Right cardiac atrium (tissue), 5 donors: ENCODE data around the gene CBARP. TPM values are rescaled to one million over a fixed set of nuclear protein-coding genes. Genes with fewer than 3 reads are reported as not detected.

Experiments used
- ATAC-seq, 2 donors: fragments of 200-7000 bp; cut with Tn5 transposase; one replicate each; pipeline versions ENCODE4 v1.8.0 to v1.9.1; 2020; ENCODE audit warnings: moderate library complexity in 2 of 2, mild to moderate bottlenecking in 1 of 2
- DNase-seq, 3 donors: peaks; one replicate each; pipeline ENCODE4 v3.0.0-alpha.2; 2020
- H3K27ac ChIP-seq: one replicate; pipeline ENCODE4 v1.5.1; 2013; ENCODE audit warnings: mild to moderate bottlenecking, low read length, control low read depth, moderate library complexity
- H3K27me3 ChIP-seq: one replicate; pipeline ENCODE4 v1.6.1; 2013; ENCODE audit not compliant: control insufficient read depth, insufficient read depth
- H3K4me1 ChIP-seq: one replicate; pipeline ENCODE4 v1.6.1; 2013; ENCODE audit warnings: low read length; ENCODE audit not compliant: control insufficient read depth, insufficient read depth
- H3K4me3 ChIP-seq: one replicate; pipeline ENCODE4 v1.5.1; 2013; ENCODE audit warnings: low read length, control low read depth
- H3K9me3 ChIP-seq: one replicate; pipeline ENCODE4 v1.6.1; 2013; ENCODE audit warnings: low read length; ENCODE audit not compliant: control insufficient read depth
- WGBS: extraction: QIAGEN DNeasy Blood & Tissue Kit; methylation state at CpG from one replicate; pipeline ENCODE4 v1.1.7; 2013; 5-methylcytosine and 5-hydroxymethylcytosine counted together
- intact Hi-C, 4 donors: fragments of 100-400 bp; cut with DNase I; formaldehyde crosslinking; loops; one replicate each; pipeline versions ENCODE4 v1.11.0 to v1.14.0; 2022 to 2023
- polyA plus RNA-seq: library from polyadenylated mRNA; stranded (reverse); fragments of 200-250 nt; gene quantifications from one replicate; pipeline ENCODE4 v1.2.3, GENCODE V29; 2013
- total RNA-seq, 4 donors: library from RNA; stranded (reverse); fragmentation: NEBNext Ultra II Directional; extraction: Animal tissue kit (Norgen Biotek cat#: 25700); gene quantifications; one replicate each; pipeline ENCODE4 v1.2.1, GENCODE V29; 2021
- donor health status: healthy with polysubstance abuse.
- donor health status: DM: no; HTN: yes; CAD: no.
- donor health status: DM: no; HTN: no; CAD: no.
- donor health status: DM: no; HTN: yes; CAD: no; lungs with severe emphysema.
- donor health status: DM: yes; HTN: yes; CAD: no.

Gene CBARP
- total and polyA plus RNA-seq, 5 donors = 0.89 to 2.2 (median 1.2) TPM

- Histone ChIP-seq H3K4me3 (no peak overlapping the region), H3K9me3 (no peaks in the 10 kb centered on the region), H3K27ac (peak overlapping the region; percentile 40), H3K27me3 (no peaks in the 10 kb centered on the region), H3K4me1 (peaks cover 12% of the 10 kb centered on the region)
- ATAC-seq (no peak), DNase-seq (peak in 2 of 3 donors; percentile 76 to 77)
- 48% methylated on average over 40 of the region's 40 CpGs for WGBS
- intact Hi-C loops = no loop called here
These were observed 30.6 kb upstream of the CBARP start for GRCh38 chr19:1268226-1269064.

GRCh38 chr19:1267477-1268225, 29.8 kb upstream of the CBARP start:
- ATAC-seq (no peak), DNase-seq (peak; percentile 52 to 77 (median 69))
- intact Hi-C loops = loop anchor here in 2 of 4 donors (2.0 kb wide), 1 partner anchor 23 kb away; no protein-coding TSS in a partner anchor
- no peak overlapping the region for H3K4me3 ChIP-seq
- H3K4me1 ChIP-seq = peaks cover 11% of the 10 kb centered on the region
- H3K9me3 ChIP-seq = no peaks in the 10 kb centered on the region
- no peak overlapping the region for H3K27ac ChIP-seq
- no peaks in the 10 kb centered on the region for H3K27me3 ChIP-seq
- 28% methylated on average over 35 of the region's 35 CpGs for WGBS

GRCh38 chr19:1266916-1267476, 29.2 kb upstream of the CBARP start:
- intact Hi-C loops = loop anchor here in 2 of 4 donors (2.0 kb wide), 1 partner anchor 22 kb away; no protein-coding TSS in a partner anchor
- Histone ChIP-seq H3K27me3 (no peaks in the 10 kb centered on the region), H3K4me1 (peaks cover 13% of the 10 kb centered on the region), H3K27ac (peak overlapping the region; percentile 84), H3K9me3 (no peaks in the 10 kb centered on the region), H3K4me3 (peak overlapping the region; percentile 24)
- DNase-seq (peak; percentile 75 to 94 (median 91)), ATAC-seq (peak; percentile 13 to 19)
- 1% methylated on average over 59 of the region's 59 CpGs for WGBS

GRCh38 chr19:1266129-1266915, 28.5 kb upstream of the CBARP start:
- peak; percentile 93 to 96 (median 95) for DNase-seq
- peaks cover 18% of the 10 kb centered on the region for H3K4me1 ChIP-seq
- intact Hi-C loops = loop anchor here in 2 of 4 donors (2.0 kb wide), 1 partner anchor 22 kb away; no protein-coding TSS in a partner anchor

GRCh38 chr19:1265615-1266128, 27.9 kb upstream of the CBARP start:
- WGBS = 18% methylated on average over 28 of the region's 28 CpGs
- peak; percentile 88 to 91 (median 89) for DNase-seq
- H3K4me1 ChIP-seq = peaks cover 13% of the 10 kb centered on the region

More at GRCh38 chr19:1266129-1266915, 28.5 kb upstream of the CBARP start:
- Histone ChIP-seq H3K27me3 (no peaks in the 10 kb centered on the region), H3K27ac (peak overlapping the region; percentile 84), H3K9me3 (no peaks in the 10 kb centered on the region), H3K4me3 (peak overlapping the region; percentile 24)
- WGBS = 3% methylated on average over 84 of the region's 84 CpGs
- ATAC-seq = peak; percentile 54 to 69

GRCh38 chr19:1264801-1265614, 27.2 kb upstream of the CBARP start:
- Histone ChIP-seq H3K27ac (peak overlapping the region; percentile 10), H3K4me3 (no peak overlapping the region), H3K4me1 (peaks cover 10% of the 10 kb centered on the region), H3K9me3 (no peaks in the 10 kb centered on the region), H3K27me3 (no peaks in the 10 kb centered on the region)
- intact Hi-C loops = no loop called here
- ATAC-seq (peak in 1 of 2 donors; percentile 12), DNase-seq (peak; percentile 83 to 87 (median 87))
- 69% methylated on average over 26 of the region's 26 CpGs for WGBS

More at GRCh38 chr19:1265615-1266128, 27.9 kb upstream of the CBARP start:
- ATAC-seq = peak; percentile 1 to 25
- H3K27me3 ChIP-seq = no peaks in the 10 kb centered on the region
- H3K4me3 ChIP-seq = no peak overlapping the region
- no peaks in the 10 kb centered on the region for H3K9me3 ChIP-seq
- H3K27ac ChIP-seq = peak overlapping the region; percentile 84
- intact Hi-C loops = loop anchor here in 2 of 4 donors (2.0 kb wide), 1 partner anchor 21 kb away; no protein-coding TSS in a partner anchor

GRCh38 chr19:1263188-1263587, 25.4 kb upstream of the CBARP start:
- no peak overlapping the region for H3K27ac ChIP-seq
- intact Hi-C loops = no loop called here
- H3K9me3 ChIP-seq = no peaks in the 10 kb centered on the region
- ATAC-seq (no peak), DNase-seq (no peak)
- H3K4me3 ChIP-seq = no peak overlapping the region
- WGBS = 77% methylated on average over 5 of the region's 5 CpGs
- H3K4me1 ChIP-seq = peaks cover 10% of the 10 kb centered on the region
- no peaks in the 10 kb centered on the region for H3K27me3 ChIP-seq

- H3K9me3 ChIP-seq = no peaks in the 10 kb centered on the region
- H3K4me1 ChIP-seq = peaks cover 10% of the 10 kb centered on the region
- 64% methylated on average over 21 of the region's 21 CpGs for WGBS
- no peak for ATAC-seq
- intact Hi-C loops = no loop called here
- no peaks in the 10 kb centered on the region for H3K27me3 ChIP-seq
- no peak overlapping the region for H3K4me3 ChIP-seq
- no peak for DNase-seq
- H3K27ac ChIP-seq = peak overlapping the region; percentile 84
These were observed 24.9 kb upstream of the CBARP start for GRCh38 chr19:1262623-1263123.

GRCh38 chr19:1261798-1262622, 24.2 kb upstream of the CBARP start:
- ATAC-seq = no peak
- peak overlapping the region; percentile 84 for H3K27ac ChIP-seq
- H3K9me3 ChIP-seq = no peaks in the 10 kb centered on the region
- peaks cover 10% of the 10 kb centered on the region for H3K4me1 ChIP-seq
- 34% methylated on average over 28 of the region's 28 CpGs for WGBS
- no peak overlapping the region for H3K4me3 ChIP-seq
- peak; percentile 66 to 83 (median 81) for DNase-seq
- intact Hi-C loops = no loop called here
- no peaks in the 10 kb centered on the region for H3K27me3 ChIP-seq
